Mucosa of rectum (tissue), 2 donors: ENCODE measurements around the gene TMEM119.
A peak's percentile ranks its signal among the peaks of the same experiment; 100 is the strongest.

Experiments
- H3K27ac ChIP-seq, 2 donors: one replicate each; pipeline ENCODE4 v1.7.0; 2013; ENCODE audit warnings: inconsistent platforms in 2 of 2, low read depth in 2 of 2, low read length in 2 of 2
- H3K27me3 ChIP-seq, 2 donors: one replicate each; pipeline ENCODE4 v1.7.0; 2013; ENCODE audit warnings: low read length in 2 of 2; ENCODE audit not compliant: control insufficient read depth in 2 of 2, insufficient read depth in 2 of 2
- H3K36me3 ChIP-seq, 2 donors: one replicate each; pipeline ENCODE4 v1.7.0; 2013; ENCODE audit warnings: low read length in 2 of 2; ENCODE audit not compliant: control insufficient read depth in 2 of 2, insufficient read depth in 2 of 2
- H3K4me1 ChIP-seq, 2 donors: one replicate each; pipeline ENCODE4 v1.7.0; 2013; ENCODE audit warnings: low read length in 2 of 2, mild to moderate bottlenecking in 1 of 2; ENCODE audit not compliant: control insufficient read depth in 2 of 2, insufficient read depth in 2 of 2
- H3K4me3 ChIP-seq, 2 donors: one replicate each; pipeline ENCODE4 v1.7.0; 2013; ENCODE audit warnings: low read length in 2 of 2
- H3K9ac ChIP-seq, 2 donors: one replicate each; pipeline ENCODE4 v1.7.0; 2013; ENCODE audit warnings: low read length in 2 of 2, low read depth in 1 of 2, mild to moderate bottlenecking in 1 of 2
- H3K9me3 ChIP-seq, 2 donors: one replicate each; pipeline ENCODE4 v1.7.0; 2013; ENCODE audit warnings: low read length in 2 of 2; ENCODE audit not compliant: control insufficient read depth in 2 of 2
- donor health status: healthy.
- donor health status: Normal muscosa, but diverticular disease.

Gene TMEM119

GRCh38 chr12:108599948-108600701, 2.2 kb upstream of the TMEM119 start:
- Histone ChIP-seq H3K9me3 (no peaks in the 10 kb centered on the region), H3K36me3 (no peaks in the 10 kb centered on the region), H3K27ac (no peak overlapping the region), H3K4me1 (peaks cover 0 to 3% of the 10 kb centered on the region in 2 donors), H3K27me3 (no peaks in the 10 kb centered on the region), H3K9ac (no peak overlapping the region), H3K4me3 (no peak overlapping the region)

- Histone ChIP-seq H3K4me3 (no peak overlapping the region), H3K9ac (no peak overlapping the region), H3K4me1 (peaks cover 0 to 3% of the 10 kb centered on the region in 2 donors), H3K9me3 (no peaks in the 10 kb centered on the region), H3K27ac (no peak overlapping the region), H3K27me3 (no peaks in the 10 kb centered on the region), H3K36me3 (no peaks in the 10 kb centered on the region)
Measured at GRCh38 chr12:108599541-108599940, 1.7 kb upstream of the TMEM119 start.

GRCh38 chr12:108598553-108599250, 818 bp upstream of the TMEM119 start:
- Histone ChIP-seq H3K9me3 (no peaks in the 10 kb centered on the region), H3K9ac (no peak overlapping the region), H3K27ac (peak overlapping the region; percentile 52 to 56), H3K27me3 (no peaks in the 10 kb centered on the region), H3K36me3 (no peaks in the 10 kb centered on the region), H3K4me1 (peaks cover 0 to 3% of the 10 kb centered on the region in 2 donors), H3K4me3 (no peak overlapping the region)

- H3K36me3 ChIP-seq: no peaks in the 10 kb centered on the region
- H3K4me1 ChIP-seq: peaks cover 0 to 3% of the 10 kb centered on the region in 2 donors
- peak overlapping the region; percentile 24 to 68 for H3K4me3 ChIP-seq
- H3K27me3 ChIP-seq: no peaks in the 10 kb centered on the region
- no peaks in the 10 kb centered on the region for H3K9me3 ChIP-seq
- no peak overlapping the region for H3K9ac ChIP-seq
- H3K27ac ChIP-seq: peak overlapping the region; percentile 38 to 39
Measured at GRCh38 chr12:108596854-108597558, 878 bp downstream of the TMEM119 start.

- Histone ChIP-seq H3K27ac (no peak overlapping the region), H3K36me3 (no peaks in the 10 kb centered on the region), H3K4me1 (peaks cover 0 to 3% of the 10 kb centered on the region in 2 donors), H3K4me3 (peak overlapping the region; percentile 19 to 59), H3K9me3 (no peaks in the 10 kb centered on the region), H3K27me3 (no peaks in the 10 kb centered on the region), H3K9ac (peak overlapping the region in 1 of 2 donors; percentile 20)
Measured at GRCh38 chr12:108595711-108596647, 1.9 kb downstream of the TMEM119 start.

- no peaks in the 10 kb centered on the region for H3K27me3 ChIP-seq
- peak overlapping the region in 1 of 2 donors; percentile 16 for H3K4me3 ChIP-seq
- no peaks in the 10 kb centered on the region for H3K9me3 ChIP-seq
- H3K27ac ChIP-seq: no peak overlapping the region
- H3K36me3 ChIP-seq: no peaks in the 10 kb centered on the region
- H3K9ac ChIP-seq: no peak overlapping the region
- peaks cover 0 to 3% of the 10 kb centered on the region in 2 donors for H3K4me1 ChIP-seq
Measured at GRCh38 chr12:108594960-108595710, 2.7 kb downstream of the TMEM119 start.

GRCh38 chr12:108594323-108594903, 3.5 kb downstream of the TMEM119 start:
- H3K4me1 ChIP-seq: peaks cover 0 to 3% of the 10 kb centered on the region in 2 donors
- no peaks in the 10 kb centered on the region for H3K9me3 ChIP-seq

GRCh38 chr12:108592033-108592909, 5.6 kb downstream of the TMEM119 start:
- H3K9ac ChIP-seq: no peak overlapping the region
- H3K4me1 ChIP-seq: peaks cover 0 to 3% of the 10 kb centered on the region in 2 donors
- H3K27me3 ChIP-seq: no peaks in the 10 kb centered on the region
- no peak overlapping the region for H3K4me3 ChIP-seq
- no peaks in the 10 kb centered on the region for H3K36me3 ChIP-seq
- H3K27ac ChIP-seq: no peak overlapping the region
- H3K9me3 ChIP-seq: no peaks in the 10 kb centered on the region

More at GRCh38 chr12:108594323-108594903, 3.5 kb downstream of the TMEM119 start:
- no peaks in the 10 kb centered on the region for H3K36me3 ChIP-seq
- H3K27ac ChIP-seq: no peak overlapping the region
- no peak overlapping the region for H3K4me3 ChIP-seq
- H3K9ac ChIP-seq: no peak overlapping the region
- H3K27me3 ChIP-seq: no peaks in the 10 kb centered on the region
